Right lobe of liver (tissue), 6 donors: ENCODE results near the gene MAP3K20. TPM values are rescaled to one million over a fixed set of nuclear protein-coding genes. Genes with fewer than 3 reads are reported as not detected.

ENCODE experiments used
- ATAC-seq, 4 donors: fragments of 200-7000 bp; cut with Tn5 transposase; one replicate each; pipeline ENCODE4 v1.9.1; 2020; ENCODE audit warnings: mild to moderate bottlenecking in 4 of 4, moderate library complexity in 4 of 4
- DNase-seq, 3 donors: peaks; one replicate each; pipeline ENCODE4 v3.0.0-alpha.2; 2020
- H3K27ac ChIP-seq, 3 donors: fragments of 200-600 bp; one replicate each; pipeline ENCODE4 v1.8.0; 2022
- H3K27me3 ChIP-seq, 2 donors: fragments of 200-600 bp; one replicate each; pipeline ENCODE4 v1.8.0; 2022
- H3K36me3 ChIP-seq, 4 donors: fragments of 200-600 bp; sonication (generic) in 1 of 4; one replicate each; pipeline versions ENCODE4 v1.5.1 to v1.8.0; 2017 to 2022; ENCODE audit warnings: control low read depth in 1 of 4
- H3K4me1 ChIP-seq, 4 donors: fragments of 200-600 bp; sonication (generic) in 1 of 4; one replicate each; pipeline versions ENCODE4 v1.5.1 to v1.8.0; 2017 to 2022; ENCODE audit warnings: control low read depth in 1 of 4
- H3K4me3 ChIP-seq, 3 donors: fragments of 200-600 bp; one replicate each; pipeline ENCODE4 v1.8.0; 2022
- H3K9me3 ChIP-seq, 4 donors: fragments of 200-600 bp; sonication (generic) in 1 of 4; one replicate each; pipeline versions ENCODE4 v1.5.1 to v1.8.0; 2017 to 2022; ENCODE audit warnings: control low read depth in 1 of 4
- POLR2A ChIP-seq: fragments of 450-650 bp; IDR thresholded peaks from one replicate; pipeline ENCODE4 v1.6.1; 2017; ENCODE audit warnings: antibody characterized with exemption, mild to moderate bottlenecking
- WGBS: methylation state at CpG from one replicate; pipeline ENCODE4 v1.1.6; 2018; ENCODE audit warnings: low coverage, low lambda C conversion rate; ENCODE audit not compliant: insufficient coverage; ENCODE audit errors: missing lambda C conversion rate; 5-methylcytosine and 5-hydroxymethylcytosine counted together
- intact Hi-C, 2 donors: fragments of 100-400 bp; cut with DNase I; formaldehyde crosslinking; loops; one replicate each; pipeline versions ENCODE4 v1.11.2 to v1.14.1; 2022
- total RNA-seq, 6 experiments: library from RNA; depleted of rRNA in 2 of 6; stranded (reverse); fragments of >200 nt in 2 of 6; fragmentation: NEBNext Ultra II Directional in 3 of 6; extraction: Animal tissue kit (Norgen Biotek cat#: 25700) in 3 of 6; gene quantifications; one replicate each; pipeline versions ENCODE4 v1.1.0 to v1.2.4, GENCODE V29; 2016 to 2023
- TF ChIP-seq, protein P1 (sequence below), 4 donors: fragments of 200-600 bp in 3 of 4; fragments of 450-650 bp in 1 of 4; IDR thresholded peaks; one replicate each; pipeline versions ENCODE4 v1.5.1 to v1.8.0; 2016 to 2022; ENCODE audit warnings: antibody characterized with exemption in 4 of 4, mild to moderate bottlenecking in 2 of 4
- donor health status: DM: no; HTN: yes; CAD: no.
- donor health status: DM: no; HTN: no; CAD: no.
- donor health status: DM: no; HTN: no; CAD: no.
- donor health status: DM: no; HTN: yes; CAD: no.
- donor health status: DM: no; HTN: yes; CAD: no.

MAP3K20 gene
- total RNA-seq, 6 experiments from 2014 or later, result 16.0 to 36.8 (median 22.0) TPM

DNA sequence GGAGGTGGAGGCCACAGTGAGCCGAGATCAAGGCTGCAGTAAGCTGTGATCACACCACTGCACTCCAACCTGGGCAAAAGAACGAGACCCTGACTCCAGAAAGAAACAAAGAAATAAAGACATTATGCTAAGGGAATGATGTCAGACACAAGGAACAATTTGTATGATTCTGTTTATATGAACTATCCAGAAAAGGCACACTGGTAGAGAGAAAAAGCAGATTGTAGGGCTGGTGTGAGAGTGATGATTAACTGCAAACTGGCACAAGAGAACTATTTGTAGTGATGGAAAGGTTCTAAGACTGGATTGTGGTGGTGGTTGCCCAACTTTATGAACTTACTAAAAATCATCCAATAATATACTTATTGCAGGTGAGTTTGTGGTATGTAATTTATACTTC is 106.3 kb downstream of the MAP3K20 start:
- Histone ChIP-seq H3K9me3 (no peaks in the 10 kb centered on the region), H3K27ac (no peak overlapping the region), H3K4me3 (no peak overlapping the region), H3K4me1 (no peaks in the 10 kb centered on the region), H3K36me3 (no peaks in the 10 kb centered on the region), H3K27me3 (no peaks in the 10 kb centered on the region)
- ATAC-seq (no peak), DNase-seq (no peak)
- WGBS, result 90% methylated on average over 2 of the region's 2 CpGs
- intact Hi-C loops, result no loop called here
- TF ChIP-seq, protein P1, sequence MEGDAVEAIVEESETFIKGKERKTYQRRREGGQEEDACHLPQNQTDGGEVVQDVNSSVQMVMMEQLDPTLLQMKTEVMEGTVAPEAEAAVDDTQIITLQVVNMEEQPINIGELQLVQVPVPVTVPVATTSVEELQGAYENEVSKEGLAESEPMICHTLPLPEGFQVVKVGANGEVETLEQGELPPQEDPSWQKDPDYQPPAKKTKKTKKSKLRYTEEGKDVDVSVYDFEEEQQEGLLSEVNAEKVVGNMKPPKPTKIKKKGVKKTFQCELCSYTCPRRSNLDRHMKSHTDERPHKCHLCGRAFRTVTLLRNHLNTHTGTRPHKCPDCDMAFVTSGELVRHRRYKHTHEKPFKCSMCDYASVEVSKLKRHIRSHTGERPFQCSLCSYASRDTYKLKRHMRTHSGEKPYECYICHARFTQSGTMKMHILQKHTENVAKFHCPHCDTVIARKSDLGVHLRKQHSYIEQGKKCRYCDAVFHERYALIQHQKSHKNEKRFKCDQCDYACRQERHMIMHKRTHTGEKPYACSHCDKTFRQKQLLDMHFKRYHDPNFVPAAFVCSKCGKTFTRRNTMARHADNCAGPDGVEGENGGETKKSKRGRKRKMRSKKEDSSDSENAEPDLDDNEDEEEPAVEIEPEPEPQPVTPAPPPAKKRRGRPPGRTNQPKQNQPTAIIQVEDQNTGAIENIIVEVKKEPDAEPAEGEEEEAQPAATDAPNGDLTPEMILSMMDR (IDR thresholded peaks at IDR 0.05), result no peak
- TF ChIP-seq POLR2A, result no peak

DNA sequence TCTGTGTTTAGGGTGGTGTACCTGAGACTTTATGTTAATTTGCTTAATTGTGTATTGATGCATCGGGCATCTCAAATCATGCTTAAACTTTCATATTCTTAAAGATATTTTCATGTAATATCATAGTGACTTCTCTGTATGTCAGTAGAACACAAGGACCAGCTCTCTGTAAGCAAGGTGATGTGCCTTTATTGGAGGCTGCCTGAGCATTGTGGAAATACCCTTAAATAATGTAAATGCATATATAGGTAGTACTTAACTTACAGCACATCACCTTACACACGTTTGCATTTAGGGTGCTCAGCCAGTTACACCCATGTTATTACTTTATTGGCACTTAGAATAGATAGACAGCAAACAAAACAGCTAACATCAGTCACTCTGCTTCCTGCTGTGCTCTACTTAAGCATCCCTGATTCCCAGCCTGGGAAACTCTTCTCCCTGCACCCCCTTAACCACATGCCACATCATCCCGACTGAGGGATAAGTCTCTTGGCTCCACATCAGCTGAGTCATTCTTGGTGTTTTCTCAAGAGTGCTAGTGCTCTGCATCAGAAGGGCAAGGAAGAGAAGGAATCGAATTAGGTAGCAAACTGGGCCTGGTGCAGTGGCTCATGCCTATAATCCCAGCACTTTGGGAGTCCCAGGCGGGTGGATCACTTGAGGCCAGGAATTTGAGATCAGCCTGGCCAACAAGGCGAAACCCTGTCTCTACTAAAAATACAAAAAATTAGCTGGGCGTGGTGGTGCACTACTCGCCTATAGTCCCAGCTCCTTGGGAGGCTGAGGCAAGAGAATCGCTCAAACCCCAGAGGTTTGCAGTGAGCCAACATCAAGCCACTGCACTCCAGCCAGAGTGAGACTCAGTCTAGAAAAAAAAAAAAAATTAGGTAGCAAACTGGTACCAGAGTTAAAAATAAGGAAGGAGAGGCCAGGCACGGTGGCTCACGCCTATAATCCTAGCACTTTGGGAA is 108.7 kb downstream of the MAP3K20 start:
- peaks cover 0 to 15% (median 0%) of the 10 kb centered on the region in 4 donors for H3K4me1 ChIP-seq
- no peak overlapping the region for H3K27ac ChIP-seq
- H3K27me3 ChIP-seq, result no peaks in the 10 kb centered on the region
- WGBS, result 88% methylated on average over 10 of the region's 11 CpGs
- H3K4me3 ChIP-seq, result no peak overlapping the region
- H3K9me3 ChIP-seq, result no peaks in the 10 kb centered on the region
- no peak for DNase-seq
- intact Hi-C loops, result no loop called here
- H3K36me3 ChIP-seq, result no peaks in the 10 kb centered on the region
- no peak for ATAC-seq
- no peak for TF ChIP-seq POLR2A
- TF ChIP-seq, protein P1 (IDR thresholded peaks at IDR 0.05), result no peak

DNA sequence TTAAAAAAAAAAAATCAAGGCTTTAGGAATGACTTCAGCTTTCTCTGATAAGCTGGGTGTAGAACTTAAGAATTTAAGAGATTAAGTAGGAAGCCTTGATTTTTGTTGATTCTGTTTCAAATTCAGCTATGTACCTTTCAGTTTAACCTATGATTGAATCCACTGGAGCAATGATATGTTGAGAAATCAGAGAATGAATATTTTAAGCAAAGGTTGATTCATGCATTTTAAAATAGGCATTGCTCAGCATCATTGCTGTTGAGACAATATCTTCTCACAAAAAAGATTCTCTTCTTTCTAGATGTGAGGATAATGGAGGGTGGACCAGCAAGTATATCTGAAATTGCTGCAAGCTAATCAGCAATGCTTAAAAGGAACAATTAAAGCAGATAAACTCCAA is 109.8 kb downstream of the MAP3K20 start:
- DNase-seq (no peak), ATAC-seq (no peak)
- no peak overlapping the region for H3K27ac ChIP-seq
- intact Hi-C loops, result no loop called here
- no peak overlapping the region for H3K4me3 ChIP-seq
- H3K36me3 ChIP-seq, result no peaks in the 10 kb centered on the region
- H3K9me3 ChIP-seq, result no peaks in the 10 kb centered on the region
- no peaks in the 10 kb centered on the region for H3K27me3 ChIP-seq
- TF ChIP-seq, protein P1 (IDR thresholded peaks at IDR 0.05), result no peak
- no peak for TF ChIP-seq POLR2A
- peaks cover 0 to 15% (median 0%) of the 10 kb centered on the region in 4 donors for H3K4me1 ChIP-seq

DNA sequence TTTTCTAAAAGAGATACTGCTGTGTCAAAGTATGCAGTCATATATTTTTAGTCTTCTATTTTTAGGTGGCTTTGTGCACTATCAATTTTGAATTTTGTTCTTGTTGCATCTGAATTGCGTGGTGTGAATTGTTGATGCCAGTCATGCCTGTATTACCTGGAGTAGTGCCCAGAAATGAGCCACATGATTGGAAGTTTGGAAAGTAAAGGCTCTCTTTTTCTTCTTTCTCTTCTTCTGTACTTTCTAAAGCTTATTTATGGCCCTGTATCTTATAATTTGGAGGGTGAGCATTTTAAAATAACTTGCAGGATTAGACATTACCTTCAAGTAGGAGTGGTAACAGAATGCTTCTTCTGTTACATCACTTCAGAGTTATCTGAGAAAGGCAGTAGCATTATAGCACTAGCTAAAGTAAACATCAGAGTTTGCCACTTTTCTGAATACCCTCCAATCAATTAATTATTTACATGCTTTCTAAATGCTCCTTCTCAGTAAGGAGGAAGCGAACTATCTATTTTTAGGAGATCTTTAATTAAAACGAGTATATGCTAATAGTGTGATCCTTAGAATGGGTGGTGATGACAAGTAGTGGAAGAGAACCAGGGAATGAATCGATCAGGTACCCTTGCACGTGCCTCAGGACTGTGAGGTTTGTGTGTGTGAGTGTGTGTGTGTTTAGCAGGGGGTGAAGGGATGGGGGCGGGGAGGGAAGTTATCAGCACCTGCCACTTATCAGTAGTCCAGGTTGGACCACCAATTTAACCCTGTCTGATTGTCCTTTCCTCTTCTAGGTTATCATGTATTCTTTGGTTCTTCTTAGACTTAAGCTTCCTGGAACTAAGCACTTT is 112.5 kb downstream of the MAP3K20 start:
- Histone ChIP-seq H3K27me3 (no peaks in the 10 kb centered on the region), H3K9me3 (no peaks in the 10 kb centered on the region), H3K36me3 (peaks cover 0 to 4% (median 0%) of the 10 kb centered on the region in 4 donors), H3K27ac (no peak overlapping the region), H3K4me3 (no peak overlapping the region), H3K4me1 (peaks cover 0 to 15% (median 0%) of the 10 kb centered on the region in 4 donors)
- peak; percentile 30 to 57 (median 43) for ATAC-seq
- DNase-seq, result no peak
- WGBS, result 50% methylated on average over 6 of the region's 6 CpGs
- TF ChIP-seq POLR2A, result no peak
- TF ChIP-seq, protein P1 (IDR thresholded peaks at IDR 0.05), result no peak
- intact Hi-C loops, result no loop called here
